Small intestine (tissue), 7 donors: Measurements from ENCODE around the gene SLC27A6. TPM values are rescaled to one million over a fixed set of nuclear protein-coding genes. Genes with fewer than 3 reads are reported as not detected.

Source experiments
- DNase-seq, 2 donors: peaks; one replicate each; pipeline versions ENCODE4 v3.0.0 to v3.0.0-alpha.2; 2013
- FAIRE-seq: peaks from 2 replicates; lab custom pipeline; 2012; peaks lifted over from hg19 to GRCh38; lab: Jason Lieb, UNC
- H3K27ac ChIP-seq, 3 donors: one replicate each; pipeline ENCODE4 v1.5.1; 2013; ENCODE audit warnings: low read length in 2 of 3, mild to moderate bottlenecking in 2 of 3, control low read depth in 1 of 3, inconsistent platforms in 1 of 3, low read depth in 1 of 3, moderate library complexity in 1 of 3
- H3K27me3 ChIP-seq, 3 donors: one replicate each; pipeline ENCODE4 v1.6.1; 2013; ENCODE audit warnings: low read length in 3 of 3, inconsistent platforms in 1 of 3; ENCODE audit not compliant: control insufficient read depth in 3 of 3, insufficient read depth in 3 of 3
- H3K36me3 ChIP-seq, 3 donors: one replicate each; pipeline ENCODE4 v1.6.1; 2013; ENCODE audit warnings: low read length in 3 of 3, inconsistent platforms in 1 of 3, low read depth in 1 of 3, mild to moderate bottlenecking in 1 of 3, moderate library complexity in 1 of 3; ENCODE audit not compliant: control insufficient read depth in 3 of 3, insufficient read depth in 2 of 3
- H3K4me1 ChIP-seq, 3 donors: one replicate each; pipeline ENCODE4 v1.6.1; 2013; ENCODE audit warnings: low read length in 2 of 3, inconsistent platforms in 1 of 3, low read depth in 1 of 3, mild to moderate bottlenecking in 1 of 3, moderate library complexity in 1 of 3; ENCODE audit not compliant: control insufficient read depth in 3 of 3, insufficient read depth in 2 of 3
- H3K4me3 ChIP-seq, 3 donors: one replicate each; pipeline ENCODE4 v1.5.1; 2013; ENCODE audit warnings: low read length in 3 of 3, control low read depth in 1 of 3, inconsistent platforms in 1 of 3, low read depth in 1 of 3, mild to moderate bottlenecking in 1 of 3, moderate library complexity in 1 of 3
- H3K9me3 ChIP-seq, 2 donors: one replicate each; pipeline ENCODE4 v1.6.1; 2013; ENCODE audit warnings: low read depth in 1 of 2, low read length in 1 of 2; ENCODE audit not compliant: control insufficient read depth in 2 of 2, insufficient read depth in 1 of 2
- WGBS, 3 donors: extraction: QIAGEN DNeasy Blood & Tissue Kit; methylation state at CpG; one replicate each; pipeline ENCODE4 v1.1.7; 2013; 5-methylcytosine and 5-hydroxymethylcytosine counted together
- polyA plus RNA-seq, 4 donors: library from polyadenylated mRNA; stranded (reverse) in 3 of 4; unstranded in 1 of 4; fragments of 200-250 nt in 3 of 4; fragments of 120-200 nt in 1 of 4; gene quantifications; one replicate each; pipeline versions ENCODE4 v1.2.1 to v1.2.3, GENCODE V29; 2013
- donor health status: healthy with polysubstance abuse.
- donor health status: control.
- donor health status: control.
- donor health status: Bipolar disorder and iron deficiency.
- donor health status: healthy.

The SLC27A6 gene
- polyA plus RNA-seq, 4 donors = 0.50 to 1.5 (median 0.54) TPM; not detected in 1

- FAIRE-seq (no peak), DNase-seq (no peak)
- WGBS, 3 donors = 43 to 51% (median 49%) methylated on average over 4 of the region's 4 CpGs
- H3K4me3 ChIP-seq = no peak overlapping the region
- H3K4me1 ChIP-seq = no peaks in the 10 kb centered on the region
- no peak overlapping the region for H3K27ac ChIP-seq
- peaks cover 0 to 9% of the 10 kb centered on the region in 2 donors for H3K9me3 ChIP-seq
- H3K36me3 ChIP-seq = no peaks in the 10 kb centered on the region
- no peaks in the 10 kb centered on the region for H3K27me3 ChIP-seq
Measured at GRCh38 chr5:129041196-129041881, 76.1 kb downstream of the SLC27A6 start.

DNA sequence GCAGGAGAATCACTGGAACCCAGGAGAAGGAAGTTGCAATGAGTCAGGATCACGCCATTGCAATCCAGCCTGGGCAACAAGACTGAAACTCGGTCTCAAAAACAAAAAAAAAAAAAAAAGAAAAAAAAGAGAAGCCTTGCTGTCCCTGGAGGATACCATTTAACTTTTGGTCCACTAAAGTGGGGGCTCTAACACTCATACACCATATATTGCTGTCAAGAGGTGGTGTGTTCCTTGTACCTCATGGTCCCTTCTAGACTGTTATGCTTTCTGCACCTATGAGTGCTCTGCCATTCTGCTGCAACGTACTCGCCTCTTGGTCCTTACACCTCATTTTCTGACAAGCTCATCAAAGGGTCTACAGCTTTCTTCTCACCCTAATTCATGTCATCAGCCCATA is 77.0 kb downstream of the SLC27A6 start:
- H3K27me3 ChIP-seq = no peaks in the 10 kb centered on the region
- no peak overlapping the region for H3K27ac ChIP-seq
- FAIRE-seq (no peak), DNase-seq (no peak)
- no peaks in the 10 kb centered on the region for H3K36me3 ChIP-seq
- WGBS, 3 donors = 86 to 92% (median 89%) methylated on average over 4 of the region's 4 CpGs
- no peak overlapping the region for H3K4me3 ChIP-seq
- no peaks in the 10 kb centered on the region for H3K4me1 ChIP-seq
- peaks cover 0 to 9% of the 10 kb centered on the region in 2 donors for H3K9me3 ChIP-seq

- H3K9me3 ChIP-seq = peaks cover 0 to 9% of the 10 kb centered on the region in 2 donors
- no peak overlapping the region for H3K27ac ChIP-seq
- DNase-seq (no peak), FAIRE-seq (no peak)
- 29 to 40% (median 33%) methylated on average over 1 of the region's 1 CpG for WGBS, 3 donors
- H3K4me1 ChIP-seq = no peaks in the 10 kb centered on the region
- no peaks in the 10 kb centered on the region for H3K27me3 ChIP-seq
- H3K36me3 ChIP-seq = no peaks in the 10 kb centered on the region
- H3K4me3 ChIP-seq = no peak overlapping the region
Measured at GRCh38 chr5:129043894-129044293, 78.6 kb downstream of the SLC27A6 start.

- no peaks in the 10 kb centered on the region for H3K27me3 ChIP-seq
- no peak for FAIRE-seq
- H3K27ac ChIP-seq = no peak overlapping the region
Measured at GRCh38 chr5:129046151-129046550, 80.9 kb downstream of the SLC27A6 start.

DNA sequence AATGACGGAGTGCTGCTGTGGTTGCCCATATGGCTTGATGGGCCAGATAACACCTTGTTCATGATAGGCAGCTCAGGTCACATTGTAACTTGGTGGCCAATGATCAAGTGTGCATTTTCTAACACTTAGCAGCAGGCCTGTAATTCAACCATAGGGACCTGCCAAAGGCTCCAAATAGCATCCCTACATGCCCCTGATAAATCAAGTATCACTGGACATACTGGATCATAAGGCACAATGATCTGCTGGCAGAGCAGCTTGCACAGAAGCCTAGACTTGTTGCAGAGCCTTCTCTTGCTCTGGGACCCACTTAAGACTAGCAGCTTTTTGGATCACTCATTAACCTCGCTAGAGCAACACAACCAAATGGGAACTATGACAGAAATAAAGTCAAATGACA is 83.2 kb downstream of the SLC27A6 start:
- H3K27ac ChIP-seq = no peak overlapping the region
- DNase-seq (no peak), FAIRE-seq (no peak)
- no peaks in the 10 kb centered on the region for H3K36me3 ChIP-seq
- peaks cover 0 to 6% of the 10 kb centered on the region in 2 donors for H3K9me3 ChIP-seq
- 41 to 69% (median 58%) methylated on average over 2 of the region's 2 CpGs for WGBS, 3 donors
- no peak overlapping the region for H3K4me3 ChIP-seq
- no peaks in the 10 kb centered on the region for H3K27me3 ChIP-seq
- H3K4me1 ChIP-seq = no peaks in the 10 kb centered on the region

More at GRCh38 chr5:129046151-129046550, 80.9 kb downstream of the SLC27A6 start:
- DNase-seq = no peak
- H3K4me1 ChIP-seq = no peaks in the 10 kb centered on the region
- H3K9me3 ChIP-seq = peaks cover 0 to 9% of the 10 kb centered on the region in 2 donors
- no peak overlapping the region for H3K4me3 ChIP-seq
- H3K36me3 ChIP-seq = no peaks in the 10 kb centered on the region

- DNase-seq (no peak), FAIRE-seq (no peak)
- no peaks in the 10 kb centered on the region for H3K9me3 ChIP-seq
- WGBS, 3 donors = 32 to 47% (median 33%) methylated on average over 2 of the region's 2 CpGs
- no peaks in the 10 kb centered on the region for H3K4me1 ChIP-seq
- no peaks in the 10 kb centered on the region for H3K27me3 ChIP-seq
- H3K27ac ChIP-seq = no peak overlapping the region
- H3K4me3 ChIP-seq = no peak overlapping the region
- no peaks in the 10 kb centered on the region for H3K36me3 ChIP-seq
Measured at GRCh38 chr5:129049126-129049799, 84.0 kb downstream of the SLC27A6 start.

- FAIRE-seq (no peak), DNase-seq (no peak)
- H3K4me3 ChIP-seq = no peak overlapping the region
- H3K4me1 ChIP-seq = no peaks in the 10 kb centered on the region
- 23 to 72% (median 36%) methylated on average over 4 of the region's 4 CpGs for WGBS, 3 donors
- H3K27ac ChIP-seq = no peak overlapping the region
- H3K9me3 ChIP-seq = no peaks in the 10 kb centered on the region
- H3K36me3 ChIP-seq = no peaks in the 10 kb centered on the region
- no peaks in the 10 kb centered on the region for H3K27me3 ChIP-seq
Measured at GRCh38 chr5:129051283-129051682, 86.0 kb downstream of the SLC27A6 start.

DNA sequence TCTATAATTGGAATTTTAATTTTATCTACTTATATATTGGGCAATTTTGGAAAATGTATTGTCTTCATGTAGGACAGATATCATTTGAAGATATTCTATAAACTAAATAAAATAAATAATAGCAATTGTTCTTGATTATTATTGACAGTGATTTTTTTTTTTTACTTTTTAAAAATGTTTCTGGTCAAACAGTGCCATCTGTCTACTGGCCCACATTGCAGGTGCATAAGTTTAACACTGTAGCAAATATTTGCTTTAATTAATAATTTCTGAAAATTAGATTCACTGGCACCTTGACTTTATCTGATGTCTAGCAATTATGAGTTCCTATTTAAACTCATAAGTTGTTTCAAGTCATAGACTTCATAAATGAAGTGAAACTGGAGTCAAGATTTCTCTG is 88.2 kb downstream of the SLC27A6 start:
- peaks cover 0 to 4% of the 10 kb centered on the region in 2 donors for H3K9me3 ChIP-seq
- H3K27ac ChIP-seq = no peak overlapping the region
- H3K36me3 ChIP-seq = no peaks in the 10 kb centered on the region
- no peak overlapping the region for H3K4me3 ChIP-seq
- DNase-seq (no peak), FAIRE-seq (no peak)
- H3K27me3 ChIP-seq = no peaks in the 10 kb centered on the region
- no peaks in the 10 kb centered on the region for H3K4me1 ChIP-seq
